ENCODE data around the gene NACC2.

GRCh38 chr9:136122425-136123383 is 27.6 kb upstream of the NACC2 start:
- TF ChIP-seq POLR2A (IDR thresholded peaks at IDR 0.05; ENCODE audit: low read length) (no peak), GATA1 (IDR thresholded peaks at IDR 0.05; ENCODE audit: low read depth, low read length) (no peak)

Data from erythroblast (primary cell).